Vagina (tissue), 2 donors: ENCODE measurements around the gene IFIT2. TPM values are rescaled to one million over a fixed set of nuclear protein-coding genes. Genes with fewer than 3 reads are reported as not detected.
"Not testable (repeated sequence)": the region's sequence is repeated elsewhere in the genome, so short reads cannot be mapped to it uniquely, and the experiment has no call there.

Source experiments
- DNase-seq, 2 donors: peaks; one replicate each; pipeline ENCODE4 v3.0.0-alpha.2; 2017; ENCODE audit errors: extremely low spot score in 2 of 2
- H3K27ac ChIP-seq: fragments of 200-600 bp; sonication (generic); one replicate; pipeline ENCODE4 v1.5.1; 2019
- H3K27me3 ChIP-seq: fragments of 200-600 bp; sonication (generic); one replicate; pipeline ENCODE4 v1.5.1; 2019
- H3K36me3 ChIP-seq, 2 donors: fragments of 200-600 bp; sonication (generic); one replicate each; pipeline ENCODE4 v1.5.1; 2017 to 2019
- H3K4me1 ChIP-seq: fragments of 200-600 bp; sonication (generic); one replicate; pipeline ENCODE4 v1.5.1; 2019
- H3K4me3 ChIP-seq, 2 donors: fragments of 200-600 bp; sonication (generic); 1 replicate in 1 of 2; 2 replicates in 1 of 2; pipeline ENCODE4 v1.5.1; 2016 to 2019
- H3K9me3 ChIP-seq: fragments of 200-600 bp; sonication (generic); one replicate; pipeline ENCODE4 v1.5.1; 2019
- POLR2A ChIP-seq, 2 donors: fragments of 450-650 bp; IDR thresholded peaks; one replicate each; pipeline ENCODE4 v1.6.1; 2017; ENCODE audit warnings: antibody characterized with exemption in 2 of 2, mild to moderate bottlenecking in 2 of 2, moderate library complexity in 2 of 2
- POLR2AphosphoS5 ChIP-seq, 2 donors: sonication (generic); formaldehyde crosslinking; IDR thresholded peaks; one replicate each; pipeline ENCODE4 v1.9.0; 2017; ENCODE audit warnings: antibody characterized with exemption in 2 of 2, mild to moderate bottlenecking in 2 of 2, low read depth in 1 of 2; ENCODE audit not compliant: insufficient read depth in 1 of 2
- intact Hi-C: fragments of 100-400 bp; cut with DNase I; formaldehyde crosslinking; loops from one replicate; pipeline ENCODE4 v1.15.1; 2023
- total RNA-seq: library from RNA; depleted of rRNA; stranded (reverse); fragments of >200 nt; gene quantifications from one replicate; pipeline ENCODE4 v1.2.3, GENCODE V29; 2016
- TF ChIP-seq, protein P1 (sequence below), 3 experiments: fragments of 450-650 bp in 2 of 3; fragments of 200-600 bp in 1 of 3; sonication (generic) in 1 of 3; IDR thresholded peaks; one replicate each; pipeline ENCODE4 v1.5.1; 2017 to 2019; ENCODE audit warnings: antibody characterized with exemption in 3 of 3, mild to moderate bottlenecking in 2 of 3, moderate library complexity in 2 of 3

IFIT2 gene
- total RNA-seq, 1 donor from 2014 or later = 2.9 TPM

DNA sequence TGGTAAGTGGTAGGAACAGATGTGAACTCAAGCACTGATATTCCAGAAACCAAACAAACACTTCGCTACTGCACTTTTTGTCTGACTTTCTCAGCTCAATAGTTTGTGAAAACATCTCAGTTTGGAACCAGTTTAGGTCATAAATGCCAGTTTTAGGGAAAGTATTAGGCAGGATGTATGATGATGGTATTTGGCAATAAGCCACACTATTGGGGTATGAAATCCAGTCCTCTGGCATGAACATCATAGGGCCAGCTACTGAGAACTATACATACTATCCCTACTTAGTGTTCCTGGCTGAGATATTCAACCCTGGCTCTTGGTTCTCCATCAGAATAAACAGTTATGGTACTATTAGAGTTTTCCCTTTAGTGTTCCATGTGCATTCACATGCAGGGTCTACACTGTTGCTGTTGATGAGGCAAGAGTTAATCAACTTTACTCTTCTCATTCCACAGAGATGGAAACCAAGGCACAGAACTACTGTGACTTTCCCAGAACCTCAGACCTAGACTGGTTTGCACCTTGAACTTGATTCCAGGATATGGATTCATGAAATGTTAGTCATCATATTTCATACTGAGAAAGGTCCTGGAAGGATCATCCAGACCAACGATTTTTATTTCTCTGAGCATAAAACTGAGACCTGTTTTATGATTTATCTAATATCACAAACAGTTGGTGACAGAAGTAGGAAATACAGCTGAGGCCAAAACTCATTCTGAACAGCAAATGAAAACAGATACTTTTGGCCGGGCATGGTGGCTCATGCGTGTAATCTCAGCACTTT is 20.0 kb upstream of the IFIT2 start:
- Histone ChIP-seq H3K4me1 (peaks cover 48% of the 10 kb centered on the region), H3K27ac (peak overlapping the region; percentile 56), H3K9me3 (no peaks in the 10 kb centered on the region), H3K27me3 (no peaks in the 10 kb centered on the region), H3K36me3 (no peaks in the 10 kb centered on the region), H3K4me3 (no peak overlapping the region)
- intact Hi-C loops = no loop called here
- no peak for TF ChIP-seq POLR2AphosphoS5 (IDR thresholded peaks at IDR 0.05; ENCODE audit: insufficient read depth in 1 of 2, low read depth in 1 of 2)
- TF ChIP-seq, protein P1, sequence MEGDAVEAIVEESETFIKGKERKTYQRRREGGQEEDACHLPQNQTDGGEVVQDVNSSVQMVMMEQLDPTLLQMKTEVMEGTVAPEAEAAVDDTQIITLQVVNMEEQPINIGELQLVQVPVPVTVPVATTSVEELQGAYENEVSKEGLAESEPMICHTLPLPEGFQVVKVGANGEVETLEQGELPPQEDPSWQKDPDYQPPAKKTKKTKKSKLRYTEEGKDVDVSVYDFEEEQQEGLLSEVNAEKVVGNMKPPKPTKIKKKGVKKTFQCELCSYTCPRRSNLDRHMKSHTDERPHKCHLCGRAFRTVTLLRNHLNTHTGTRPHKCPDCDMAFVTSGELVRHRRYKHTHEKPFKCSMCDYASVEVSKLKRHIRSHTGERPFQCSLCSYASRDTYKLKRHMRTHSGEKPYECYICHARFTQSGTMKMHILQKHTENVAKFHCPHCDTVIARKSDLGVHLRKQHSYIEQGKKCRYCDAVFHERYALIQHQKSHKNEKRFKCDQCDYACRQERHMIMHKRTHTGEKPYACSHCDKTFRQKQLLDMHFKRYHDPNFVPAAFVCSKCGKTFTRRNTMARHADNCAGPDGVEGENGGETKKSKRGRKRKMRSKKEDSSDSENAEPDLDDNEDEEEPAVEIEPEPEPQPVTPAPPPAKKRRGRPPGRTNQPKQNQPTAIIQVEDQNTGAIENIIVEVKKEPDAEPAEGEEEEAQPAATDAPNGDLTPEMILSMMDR (IDR thresholded peaks at IDR 0.05) = no peak
- TF ChIP-seq POLR2A (IDR thresholded peaks at IDR 0.05) = no peak
- no peak for DNase-seq

DNA sequence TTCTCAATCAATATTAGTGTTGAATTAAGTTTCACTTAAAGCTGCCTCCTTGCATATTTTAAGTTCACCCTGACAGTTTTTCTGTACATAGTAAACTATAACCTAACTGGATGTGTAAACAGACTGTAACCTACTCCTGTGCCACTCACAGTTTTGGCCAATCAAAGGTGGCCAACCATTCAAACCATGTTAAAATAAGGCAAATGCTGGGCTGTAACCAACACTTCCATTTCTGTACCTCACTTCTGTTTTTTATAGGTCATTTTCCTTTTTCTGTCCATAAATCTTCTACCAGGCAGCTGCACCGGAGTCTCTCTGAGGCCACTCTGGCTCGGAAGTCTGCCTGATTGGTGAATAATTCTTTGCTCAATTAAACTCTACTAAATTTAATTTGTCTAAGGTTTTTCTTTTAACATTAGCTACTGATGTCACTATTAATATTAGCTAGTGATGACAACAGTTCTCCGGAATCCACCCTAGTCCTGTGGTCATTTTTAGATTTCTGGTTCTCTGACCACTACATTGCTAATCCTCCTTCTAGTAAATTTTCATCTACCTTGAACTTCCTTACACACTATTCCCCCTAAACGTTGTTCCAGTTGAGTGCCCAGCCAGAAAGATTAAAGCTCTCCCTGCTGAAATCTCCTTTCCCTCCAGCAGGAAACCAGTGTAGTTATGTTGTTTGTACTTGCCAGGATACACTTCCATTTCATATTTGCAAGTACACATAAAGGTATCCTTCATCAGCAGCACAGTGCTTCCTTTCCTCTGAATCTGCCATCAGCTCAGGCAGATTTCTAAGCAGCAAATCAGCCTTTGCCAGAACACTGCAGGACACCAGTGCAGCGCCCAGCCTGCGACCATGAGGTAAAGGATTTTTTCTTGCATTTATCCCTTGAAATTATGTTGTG is 18.6 kb upstream of the IFIT2 start:
- peaks cover 39% of the 10 kb centered on the region for H3K4me1 ChIP-seq

DNA sequence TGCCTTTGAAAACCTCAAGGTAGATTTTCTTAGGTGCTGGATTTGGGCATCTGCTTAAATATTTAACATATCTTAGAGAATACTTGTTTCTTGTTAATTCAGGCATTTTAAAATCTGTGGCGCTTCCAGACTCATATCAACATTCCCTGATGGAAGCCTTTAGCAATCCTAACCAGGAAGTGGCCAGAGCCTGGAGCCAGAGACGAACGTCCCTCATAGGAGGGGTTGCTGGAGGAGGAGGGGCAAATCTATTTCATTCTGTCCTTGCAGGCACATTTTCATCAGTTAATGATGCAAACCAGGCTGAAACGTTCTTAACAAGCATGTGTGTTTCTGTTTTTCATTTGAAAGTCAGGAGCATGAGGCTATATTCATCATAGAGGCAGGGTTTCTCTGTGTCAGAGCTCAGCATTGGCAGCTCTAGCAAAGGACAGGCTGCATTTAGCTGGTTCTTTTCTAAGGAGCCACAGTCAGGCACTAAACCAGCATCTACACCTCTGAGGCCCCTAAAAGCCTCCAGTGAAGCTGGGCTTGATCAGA is 17.8 kb upstream of the IFIT2 start:
- no peaks in the 10 kb centered on the region for H3K9me3 ChIP-seq
- H3K36me3 ChIP-seq = no peaks in the 10 kb centered on the region
- peak overlapping the region; percentile 74 for H3K27ac ChIP-seq
- intact Hi-C loops = no loop called here
- peaks cover 34% of the 10 kb centered on the region for H3K4me1 ChIP-seq
- H3K4me3 ChIP-seq = no peak overlapping the region
- DNase-seq = peak in 1 of 2 donors; percentile 90
- H3K27me3 ChIP-seq = no peaks in the 10 kb centered on the region
- TF ChIP-seq POLR2AphosphoS5 (IDR thresholded peaks at IDR 0.05; ENCODE audit: insufficient read depth in 1 of 2, low read depth in 1 of 2) = peak in 1 of 2 donors; percentile 66
- TF ChIP-seq, protein P1 (IDR thresholded peaks at IDR 0.05) = no peak

More for the DNA sequence above, 18.6 kb upstream of the IFIT2 start:
- H3K27me3 ChIP-seq = no peaks in the 10 kb centered on the region
- no peaks in the 10 kb centered on the region for H3K9me3 ChIP-seq
- DNase-seq = peak in 1 of 2 donors; percentile 82
- H3K36me3 ChIP-seq = no peaks in the 10 kb centered on the region
- TF ChIP-seq POLR2A (IDR thresholded peaks at IDR 0.05) (no peak), POLR2AphosphoS5 (IDR thresholded peaks at IDR 0.05; ENCODE audit: insufficient read depth in 1 of 2, low read depth in 1 of 2) (no peak)
- TF ChIP-seq, protein P1 (IDR thresholded peaks at IDR 0.05) = peak in 1 of 3 experiments; percentile 14
- H3K27ac ChIP-seq = peak overlapping the region; percentile 74
- intact Hi-C loops = no loop called here
- H3K4me3 ChIP-seq = no peak overlapping the region

DNA sequence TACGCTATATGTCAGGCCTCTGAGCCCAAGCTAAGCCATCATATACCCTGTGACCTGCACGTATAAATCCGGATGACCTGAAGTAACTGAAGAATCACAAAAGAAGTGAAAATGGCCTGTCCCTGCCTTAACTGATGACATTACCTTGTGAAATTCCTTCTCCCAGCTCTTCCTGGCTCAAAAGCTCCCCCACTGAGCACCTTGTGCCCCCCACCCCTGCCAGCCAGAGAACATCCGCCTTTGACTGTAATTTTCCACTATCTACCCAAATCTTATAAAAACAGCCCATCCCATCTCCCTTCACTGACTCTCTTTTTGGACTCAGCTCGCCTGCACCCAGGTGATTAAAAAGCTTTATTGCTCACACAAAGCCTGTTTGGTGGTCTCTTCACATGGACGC is 17.1 kb upstream of the IFIT2 start:
- H3K9me3 ChIP-seq, intact Hi-C loops, H3K27me3 ChIP-seq, H3K36me3 ChIP-seq, H3K4me3 ChIP-seq: not testable (repeated sequence)
- Histone ChIP-seq H3K4me1 (peaks cover 27% of the 10 kb centered on the region), H3K27ac (peak overlapping the region; percentile 74)
- DNase-seq = peak in 1 of 2 donors; percentile 44

DNA sequence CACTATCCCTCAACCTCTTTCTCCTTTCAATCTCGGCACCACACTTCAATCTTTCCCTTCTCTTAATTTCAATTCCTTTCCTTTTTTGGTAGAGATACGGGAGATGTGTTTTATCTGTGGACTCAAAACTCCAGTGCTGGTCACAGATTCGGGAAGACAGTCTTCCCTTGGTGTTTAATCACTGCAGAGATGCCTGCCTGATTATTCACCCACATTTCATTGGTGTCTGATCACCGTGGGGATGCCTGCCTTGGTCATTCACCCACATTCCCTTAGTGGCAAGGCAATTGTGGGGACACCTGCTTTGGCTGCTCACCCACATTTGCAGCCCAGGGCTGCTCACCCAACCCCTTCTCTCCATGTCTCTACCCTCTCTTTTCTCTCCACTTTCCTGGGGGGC is 16.5 kb upstream of the IFIT2 start:
- H3K27me3 ChIP-seq, H3K4me3 ChIP-seq, DNase-seq, intact Hi-C loops, H3K36me3 ChIP-seq, H3K9me3 ChIP-seq: not testable (repeated sequence)
- peaks cover 24% of the 10 kb centered on the region for H3K4me1 ChIP-seq
- H3K27ac ChIP-seq = peak overlapping the region; percentile 74
